Liver (tissue), 3 donors: ENCODE results near the gene ARL5B.
"Not testable (repeated sequence)": the region's sequence is repeated elsewhere in the genome, so short reads cannot be mapped to it uniquely, and the experiment has no call there.

Experiments used
- ATF3 ChIP-seq: IDR thresholded peaks from 2 replicates; pipeline ENCODE4 v1.6.1; 2016; ENCODE audit warnings: antibody characterized with exemption
- CTCF ChIP-seq: fragments of 150-350 bp; IDR thresholded peaks from 2 replicates; pipeline ENCODE4 v1.5.1; 2017; ENCODE audit warnings: improper control_type of control experiment, low read depth, low read length; ENCODE audit not compliant: missing input control
- HNF4A ChIP-seq, 2 donors: conservative IDR thresholded peaks; 2 replicates each; pipeline ENCODE4 v1.6.1; 2016; ENCODE audit warnings: antibody characterized with exemption in 2 of 2, mild to moderate bottlenecking in 2 of 2
- RAD21 ChIP-seq, 2 donors: IDR thresholded peaks; 2 replicates each; pipeline ENCODE4 v1.6.1; 2016; ENCODE audit warnings: antibody characterized with exemption in 2 of 2, mild to moderate bottlenecking in 2 of 2
- TAF1 ChIP-seq: conservative IDR thresholded peaks from 2 replicates; pipeline ENCODE4 v1.6.1; 2016; ENCODE audit warnings: antibody characterized with exemption, mild to moderate bottlenecking
- TF ChIP-seq, protein P1 (sequence below): IDR thresholded peaks from 2 replicates; pipeline ENCODE4 v1.6.1; 2016; ENCODE audit warnings: antibody characterized with exemption
- donor health status: healthy.
- donor health status: healthy.

DNA sequence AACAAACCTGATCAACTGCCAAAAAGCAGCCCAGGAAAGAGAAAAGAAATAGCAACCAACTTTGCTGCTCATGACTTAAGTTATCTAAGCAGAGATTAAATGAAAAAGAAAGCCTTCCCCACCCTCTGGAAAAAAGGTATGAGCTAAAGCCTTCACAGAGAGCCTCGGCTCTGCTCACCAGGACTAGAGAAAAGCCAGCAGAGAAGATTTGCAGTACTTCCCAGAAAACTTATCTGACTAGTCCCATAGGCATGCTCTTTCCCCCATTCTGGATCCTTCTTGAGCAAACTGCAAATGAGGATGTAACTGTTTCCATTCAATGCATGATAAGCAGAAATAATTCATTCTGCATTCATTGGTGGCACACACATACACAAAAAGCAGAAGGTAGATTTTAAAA is 35.6 kb upstream of the ARL5B start:
- TF ChIP-seq CTCF; RAD21 (IDR thresholded peaks at IDR 0.05); HNF4A (conservative IDR thresholded peaks at IDR 0.05); ATF3; TAF1: not testable (repeated sequence)
- TF ChIP-seq, protein P1, sequence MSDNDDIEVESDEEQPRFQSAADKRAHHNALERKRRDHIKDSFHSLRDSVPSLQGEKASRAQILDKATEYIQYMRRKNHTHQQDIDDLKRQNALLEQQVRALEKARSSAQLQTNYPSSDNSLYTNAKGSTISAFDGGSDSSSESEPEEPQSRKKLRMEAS, result not testable (repeated sequence)
